Esophagus muscularis mucosa (tissue), 4 donors: ENCODE results near the gene CLCNKA. TPM values are rescaled to one million over a fixed set of nuclear protein-coding genes. Genes with fewer than 3 reads are reported as not detected.

Experiments used
- DNase-seq: peaks from one replicate; pipeline ENCODE4 v3.0.0-alpha.2; 2017; ENCODE audit errors: extremely low spot score
- H3K27ac ChIP-seq, 4 donors: fragments of 200-600 bp; sonication (generic); replicated peaks in 1 of 4; 1 replicate in 3 of 4; 2 replicates in 1 of 4; pipeline ENCODE4 v1.5.1; 2016 to 2019; ENCODE audit warnings: mild to moderate bottlenecking in 1 of 4
- H3K27me3 ChIP-seq, 4 donors: fragments of 200-600 bp; sonication (generic); one replicate each; pipeline versions ENCODE4 v1.5.1 to v1.6.0; 2016 to 2019
- H3K36me3 ChIP-seq, 4 donors: fragments of 200-600 bp; sonication (generic); one replicate each; pipeline ENCODE4 v1.5.1; 2016 to 2019
- H3K4me1 ChIP-seq, 4 donors: fragments of 200-600 bp; sonication (generic); one replicate each; pipeline ENCODE4 v1.5.1; 2016 to 2019
- H3K4me3 ChIP-seq, 4 donors: fragments of 200-600 bp; sonication (generic); 1 replicate in 2 of 4; 2 replicates in 2 of 4; pipeline ENCODE4 v1.5.1; 2016 to 2019; ENCODE audit warnings: mild to moderate bottlenecking in 4 of 4, moderate library complexity in 1 of 4
- H3K9me3 ChIP-seq, 4 donors: fragments of 200-600 bp; sonication (generic); 1 replicate in 3 of 4; 2 replicates in 1 of 4; pipeline ENCODE4 v1.5.1; 2016 to 2019
- EP300 ChIP-seq: sonication (generic); formaldehyde crosslinking; IDR thresholded peaks from one replicate; pipeline ENCODE4 v1.6.1; 2017; ENCODE audit warnings: antibody characterized with exemption
- POLR2A ChIP-seq: fragments of 450-650 bp; IDR thresholded peaks from one replicate; pipeline ENCODE4 v1.6.1; 2017; ENCODE audit warnings: antibody characterized with exemption, moderate library complexity, mild to moderate bottlenecking, low read depth
- POLR2AphosphoS5 ChIP-seq, 2 donors: sonication (generic); formaldehyde crosslinking; IDR thresholded peaks; one replicate each; pipeline ENCODE4 v1.6.1; 2017; ENCODE audit warnings: antibody characterized with exemption in 2 of 2
- WGBS: methylation state at CpG from one replicate; pipeline ENCODE4 v1.1.5; 2018; 5-methylcytosine and 5-hydroxymethylcytosine counted together
- intact Hi-C: fragments of 100-400 bp; cut with DNase I; formaldehyde crosslinking; loops from one replicate; pipeline ENCODE4 v1.15.1; 2023
- total RNA-seq, 4 donors: library from RNA; depleted of rRNA; stranded (reverse); fragments of >200 nt; gene quantifications; one replicate each; pipeline versions ENCODE4 v1.1.0 to v1.2.1, GENCODE V29; 2016
- TF ChIP-seq, protein P1 (sequence below), 3 experiments: fragments of 200-600 bp in 2 of 3; fragments of 450-650 bp in 1 of 3; sonication (generic) in 2 of 3; IDR thresholded peaks; one replicate each; pipeline ENCODE4 v1.5.1; 2017 to 2019; ENCODE audit warnings: antibody characterized with exemption in 3 of 3, mild to moderate bottlenecking in 2 of 3, moderate library complexity in 1 of 3

Gene CLCNKA
- total RNA-seq, 4 donors from 2014 or later: 0.17 to 0.42 (median 0.33) TPM; not detected in 1

DNA sequence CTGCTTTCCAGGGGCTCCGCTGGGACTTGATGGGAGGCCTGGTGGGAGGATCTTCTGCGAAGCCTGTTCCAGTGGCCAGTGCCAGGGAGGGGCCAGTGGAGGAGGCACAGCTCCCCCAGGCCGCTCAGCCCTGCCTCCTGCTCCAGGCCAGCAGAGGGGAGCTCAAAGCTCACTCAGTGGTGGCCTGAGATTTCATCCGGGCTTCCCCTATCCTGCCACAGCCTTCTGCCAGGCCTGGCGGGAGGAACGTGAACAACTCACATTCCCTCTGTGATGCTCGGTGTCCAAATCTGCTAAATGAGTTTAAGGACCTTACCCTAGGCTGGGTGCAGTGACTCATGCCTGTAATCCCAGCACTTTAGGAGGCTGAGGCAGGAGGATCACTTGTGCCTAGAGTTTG lies 25.0 kb downstream of the CLCNKA start:
- Histone ChIP-seq H3K27me3 (no peaks in the 10 kb centered on the region), H3K4me3 (no peak overlapping the region), H3K27ac (no peak overlapping the region), H3K9me3 (no peaks in the 10 kb centered on the region), H3K4me1 (peaks cover 8 to 12% (median 12%) of the 10 kb centered on the region in 4 donors), H3K36me3 (no peaks in the 10 kb centered on the region)
- intact Hi-C loops: no loop called here
- no peak for DNase-seq
- 79% methylated on average over 6 of the region's 7 CpGs for WGBS
- TF ChIP-seq EP300 (no peak), POLR2A (no peak), POLR2AphosphoS5 (IDR thresholded peaks at IDR 0.05) (no peak)
- TF ChIP-seq, protein P1, sequence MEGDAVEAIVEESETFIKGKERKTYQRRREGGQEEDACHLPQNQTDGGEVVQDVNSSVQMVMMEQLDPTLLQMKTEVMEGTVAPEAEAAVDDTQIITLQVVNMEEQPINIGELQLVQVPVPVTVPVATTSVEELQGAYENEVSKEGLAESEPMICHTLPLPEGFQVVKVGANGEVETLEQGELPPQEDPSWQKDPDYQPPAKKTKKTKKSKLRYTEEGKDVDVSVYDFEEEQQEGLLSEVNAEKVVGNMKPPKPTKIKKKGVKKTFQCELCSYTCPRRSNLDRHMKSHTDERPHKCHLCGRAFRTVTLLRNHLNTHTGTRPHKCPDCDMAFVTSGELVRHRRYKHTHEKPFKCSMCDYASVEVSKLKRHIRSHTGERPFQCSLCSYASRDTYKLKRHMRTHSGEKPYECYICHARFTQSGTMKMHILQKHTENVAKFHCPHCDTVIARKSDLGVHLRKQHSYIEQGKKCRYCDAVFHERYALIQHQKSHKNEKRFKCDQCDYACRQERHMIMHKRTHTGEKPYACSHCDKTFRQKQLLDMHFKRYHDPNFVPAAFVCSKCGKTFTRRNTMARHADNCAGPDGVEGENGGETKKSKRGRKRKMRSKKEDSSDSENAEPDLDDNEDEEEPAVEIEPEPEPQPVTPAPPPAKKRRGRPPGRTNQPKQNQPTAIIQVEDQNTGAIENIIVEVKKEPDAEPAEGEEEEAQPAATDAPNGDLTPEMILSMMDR (IDR thresholded peaks at IDR 0.05): no peak

DNA sequence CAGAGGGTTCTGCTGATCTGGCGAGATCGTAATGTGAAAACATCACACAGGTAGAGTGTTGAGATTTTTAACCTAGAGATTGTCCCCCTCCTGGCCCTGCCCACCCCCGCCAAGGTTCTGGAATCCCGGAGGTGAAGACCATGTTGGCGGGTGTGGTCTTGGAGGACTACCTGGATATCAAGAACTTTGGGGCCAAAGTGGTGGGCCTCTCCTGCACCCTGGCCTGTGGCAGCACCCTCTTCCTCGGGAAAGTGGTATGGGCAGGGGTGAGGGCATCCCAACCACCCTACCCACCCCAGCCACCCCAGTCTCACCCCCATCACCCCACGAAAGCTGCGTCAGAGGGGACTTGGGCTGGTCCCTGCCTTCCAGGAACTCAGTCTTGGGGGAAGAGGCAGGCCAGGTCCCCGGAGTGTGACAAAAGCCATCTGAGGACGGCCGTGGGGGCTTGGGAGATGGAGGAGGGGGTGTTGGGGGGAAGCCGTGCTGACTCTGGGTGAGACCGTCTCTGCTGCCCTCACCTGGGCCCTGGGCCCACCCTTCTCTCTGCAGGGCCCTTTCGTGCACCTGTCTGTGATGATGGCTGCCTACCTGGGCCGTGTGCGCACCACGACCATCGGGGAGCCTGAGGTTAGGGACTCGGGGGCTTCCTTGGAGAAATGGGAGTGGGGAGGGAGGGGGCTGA lies 26.1 kb downstream of the CLCNKA start:
- Histone ChIP-seq H3K36me3 (no peaks in the 10 kb centered on the region), H3K4me1 (peaks cover 8 to 12% (median 12%) of the 10 kb centered on the region in 4 donors), H3K9me3 (no peaks in the 10 kb centered on the region), H3K4me3 (peak overlapping the region in 3 of 4 donors; percentile 53 to 57 (median 53)), H3K27me3 (no peaks in the 10 kb centered on the region), H3K27ac (no peak overlapping the region)
- DNase-seq: no peak
- WGBS: 81% methylated on average over 8 of the region's 19 CpGs
- no peak for TF ChIP-seq POLR2AphosphoS5 (IDR thresholded peaks at IDR 0.05)
- TF ChIP-seq EP300: no peak
- no peak for TF ChIP-seq POLR2A
- TF ChIP-seq, protein P1 (IDR thresholded peaks at IDR 0.05): no peak
- intact Hi-C loops: no loop called here

DNA sequence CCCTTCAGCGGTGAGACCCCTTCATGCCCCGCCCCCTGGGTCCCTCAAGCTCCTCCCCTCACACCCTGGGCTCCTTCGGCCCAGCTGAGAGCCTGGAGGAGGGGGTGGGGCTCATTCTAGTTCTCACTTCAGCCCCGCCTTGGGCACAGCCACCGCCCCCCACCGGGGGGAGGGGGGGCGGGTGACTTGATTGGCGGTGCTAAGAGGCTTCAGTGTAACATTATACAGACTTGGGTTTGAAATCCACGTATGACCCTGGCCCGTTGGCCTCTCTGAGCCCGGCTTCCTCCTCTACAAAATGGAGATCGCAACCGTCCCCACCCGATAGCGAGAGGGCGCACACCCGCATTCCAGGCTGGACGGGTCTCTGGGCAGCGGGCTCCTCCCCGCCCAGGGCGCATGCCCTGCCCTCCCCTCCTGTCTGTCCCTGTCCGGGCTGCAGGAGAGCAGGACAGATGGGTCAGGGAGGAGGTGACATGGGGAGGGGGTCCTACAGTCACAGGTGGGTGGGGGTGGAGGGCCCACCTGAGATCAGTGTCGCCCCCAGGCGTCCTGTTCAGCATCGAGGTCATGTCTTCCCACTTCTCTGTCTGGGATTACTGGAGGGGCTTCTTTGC lies 26.8 kb downstream of the CLCNKA start:
- Histone ChIP-seq H3K4me1 (peaks cover 8 to 12% (median 12%) of the 10 kb centered on the region in 4 donors), H3K4me3 (peak overlapping the region; percentile 53 to 61 (median 55)), H3K36me3 (no peaks in the 10 kb centered on the region), H3K27me3 (no peaks in the 10 kb centered on the region), H3K9me3 (no peaks in the 10 kb centered on the region), H3K27ac (no peak overlapping the region)
- 0% methylated on average over 5 of the region's 25 CpGs for WGBS
- no peak for DNase-seq
- no peak for TF ChIP-seq EP300
- TF ChIP-seq, protein P1 (IDR thresholded peaks at IDR 0.05): peak in 1 of 3 experiments; percentile 12
- intact Hi-C loops: no loop called here

DNA sequence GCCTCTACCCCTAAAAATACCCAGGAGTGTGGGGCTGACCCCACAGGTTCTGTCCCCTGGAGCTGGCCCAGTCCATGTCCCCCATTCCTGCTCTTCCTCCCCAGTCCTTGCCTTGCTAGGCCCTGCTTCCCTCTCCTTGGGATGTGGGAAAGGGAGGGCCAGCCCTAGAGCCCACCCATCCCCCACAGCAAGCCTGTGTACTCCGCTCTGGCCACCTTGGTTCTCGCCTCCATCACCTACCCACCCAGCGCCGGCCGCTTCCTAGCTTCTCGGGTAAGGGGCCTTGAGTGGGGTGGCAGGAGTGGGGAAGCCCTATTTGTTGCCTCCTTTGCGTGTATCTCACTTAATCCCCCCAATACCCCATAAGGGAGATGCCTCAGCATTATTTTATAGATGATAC lies 28.5 kb downstream of the CLCNKA start:
- H3K9me3 ChIP-seq: no peaks in the 10 kb centered on the region
- no peak for TF ChIP-seq POLR2AphosphoS5 (IDR thresholded peaks at IDR 0.05)
- no peak for TF ChIP-seq EP300
- TF ChIP-seq, protein P1 (IDR thresholded peaks at IDR 0.05): no peak
- no peak for TF ChIP-seq POLR2A
- H3K36me3 ChIP-seq: no peaks in the 10 kb centered on the region
- peaks cover 8 to 12% (median 12%) of the 10 kb centered on the region in 4 donors for H3K4me1 ChIP-seq
- 83% methylated on average over 7 of the region's 7 CpGs for WGBS
- DNase-seq: no peak
- intact Hi-C loops: loop anchor here (1.0 kb wide), 1 partner anchor 9 kb away; no protein-coding TSS in a partner anchor
- H3K4me3 ChIP-seq: no peak overlapping the region
- no peak overlapping the region for H3K27ac ChIP-seq
- no peaks in the 10 kb centered on the region for H3K27me3 ChIP-seq
